Esophagus squamous epithelium (tissue), 5 donors: ENCODE measurements around the gene ADAT1. TPM values are rescaled to one million over a fixed set of nuclear protein-coding genes. Genes with fewer than 3 reads are reported as not detected.

Experiments used
- DNase-seq: peaks from one replicate; lab custom pipeline; 2025; lab: John Stamatoyannopoulos, UW
- H3K27ac ChIP-seq, 4 donors: fragments of 200-600 bp; sonication (generic); one replicate each; pipeline ENCODE4 v1.5.1; 2016 to 2019; ENCODE audit warnings: mild to moderate bottlenecking in 1 of 4
- H3K27me3 ChIP-seq, 4 donors: fragments of 200-600 bp; sonication (generic); 1 replicate in 3 of 4; 2 replicates in 1 of 4; pipeline versions ENCODE4 v1.5.1 to v1.6.0; 2017 to 2021; ENCODE audit warnings: antibody characterized with exemption in 1 of 4
- H3K36me3 ChIP-seq, 3 donors: fragments of 200-600 bp; sonication (generic); one replicate each; pipeline ENCODE4 v1.5.1; 2016 to 2019
- H3K4me1 ChIP-seq, 3 donors: fragments of 200-600 bp; sonication (generic); one replicate each; pipeline ENCODE4 v1.5.1; 2017 to 2019
- H3K4me3 ChIP-seq, 4 donors: fragments of 200-600 bp; sonication (generic); 1 replicate in 3 of 4; 2 replicates in 1 of 4; pipeline ENCODE4 v1.5.1; 2016 to 2019; ENCODE audit warnings: mild to moderate bottlenecking in 2 of 4, moderate library complexity in 1 of 4
- H3K9me3 ChIP-seq, 3 donors: fragments of 200-600 bp; sonication (generic); one replicate each; pipeline ENCODE4 v1.5.1; 2016 to 2019
- POLR2A ChIP-seq, 4 donors: fragments of 450-650 bp; IDR thresholded peaks; one replicate each; pipeline ENCODE4 v1.6.1; 2017; ENCODE audit warnings: antibody characterized with exemption in 4 of 4, mild to moderate bottlenecking in 4 of 4, moderate library complexity in 3 of 4
- whole genome bisulfite sequencing, 2 donors: methylation state at CpG; one replicate each; pipeline ENCODE4 v1.1.5; 2018; 5-methylcytosine and 5-hydroxymethylcytosine counted together
- intact Hi-C: fragments of 100-400 bp; cut with DNase I; formaldehyde crosslinking; loops from one replicate; pipeline ENCODE4 v1.15.0; 2022
- total RNA-seq, 4 donors: library from RNA; depleted of rRNA; stranded (reverse); fragments of >200 nt; gene quantifications; one replicate each; pipeline ENCODE4 v1.1.0, GENCODE V29; 2016
- TF ChIP-seq, protein P1 (sequence below), 6 experiments: fragments of 450-650 bp in 4 of 6; fragments of 200-600 bp in 2 of 6; sonication (generic) in 2 of 6; IDR thresholded peaks; one replicate each; pipeline ENCODE4 v1.5.1; 2016 to 2019; ENCODE audit warnings: antibody characterized with exemption in 6 of 6, mild to moderate bottlenecking in 4 of 6, moderate library complexity in 4 of 6
- donor health status: DM: yes; HTN: yes; CAD: no.

Gene ADAT1
- total RNA-seq, 4 donors from 2014 or later, result 17.9 to 35.2 (median 25.3) TPM

DNA sequence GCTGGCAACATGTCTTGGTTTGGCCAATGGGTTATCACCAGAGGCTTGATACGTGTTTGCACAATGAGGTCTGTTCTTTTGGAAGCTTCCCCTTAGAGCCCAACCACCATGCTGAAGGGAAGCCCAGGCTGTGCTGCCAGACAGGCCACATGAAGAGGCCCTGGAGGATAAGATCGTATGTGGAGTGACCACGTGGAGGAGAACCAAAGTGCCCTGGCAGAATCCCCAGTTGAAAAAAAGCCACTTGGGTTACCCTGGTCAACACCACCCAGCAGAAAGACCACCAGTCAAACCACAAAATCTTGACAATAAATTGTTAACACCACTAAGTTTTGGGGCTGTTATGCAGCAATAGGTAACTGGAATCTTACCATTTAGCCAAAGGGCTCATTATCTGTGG is 7.0 kb upstream of the ADAT1 start:
- no peaks in the 10 kb centered on the region for H3K9me3 ChIP-seq
- H3K27me3 ChIP-seq, result no peaks in the 10 kb centered on the region
- no peak for DNase-seq
- no peak for TF ChIP-seq POLR2A (IDR thresholded peaks at IDR 0.05)
- TF ChIP-seq, protein P1, sequence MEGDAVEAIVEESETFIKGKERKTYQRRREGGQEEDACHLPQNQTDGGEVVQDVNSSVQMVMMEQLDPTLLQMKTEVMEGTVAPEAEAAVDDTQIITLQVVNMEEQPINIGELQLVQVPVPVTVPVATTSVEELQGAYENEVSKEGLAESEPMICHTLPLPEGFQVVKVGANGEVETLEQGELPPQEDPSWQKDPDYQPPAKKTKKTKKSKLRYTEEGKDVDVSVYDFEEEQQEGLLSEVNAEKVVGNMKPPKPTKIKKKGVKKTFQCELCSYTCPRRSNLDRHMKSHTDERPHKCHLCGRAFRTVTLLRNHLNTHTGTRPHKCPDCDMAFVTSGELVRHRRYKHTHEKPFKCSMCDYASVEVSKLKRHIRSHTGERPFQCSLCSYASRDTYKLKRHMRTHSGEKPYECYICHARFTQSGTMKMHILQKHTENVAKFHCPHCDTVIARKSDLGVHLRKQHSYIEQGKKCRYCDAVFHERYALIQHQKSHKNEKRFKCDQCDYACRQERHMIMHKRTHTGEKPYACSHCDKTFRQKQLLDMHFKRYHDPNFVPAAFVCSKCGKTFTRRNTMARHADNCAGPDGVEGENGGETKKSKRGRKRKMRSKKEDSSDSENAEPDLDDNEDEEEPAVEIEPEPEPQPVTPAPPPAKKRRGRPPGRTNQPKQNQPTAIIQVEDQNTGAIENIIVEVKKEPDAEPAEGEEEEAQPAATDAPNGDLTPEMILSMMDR (IDR thresholded peaks at IDR 0.05), result no peak
- H3K4me1 ChIP-seq, result peaks cover 0 to 8% (median 0%) of the 10 kb centered on the region in 3 donors
- 84 to 85% methylated on average over 3 of the region's 3 CpGs for WGBS, 2 donors
- no peak overlapping the region for H3K4me3 ChIP-seq
- H3K36me3 ChIP-seq, result peaks cover 39 to 100% (median 78%) of the 10 kb centered on the region in 3 donors
- no peak overlapping the region for H3K27ac ChIP-seq
- intact Hi-C loops, result no loop called here

DNA sequence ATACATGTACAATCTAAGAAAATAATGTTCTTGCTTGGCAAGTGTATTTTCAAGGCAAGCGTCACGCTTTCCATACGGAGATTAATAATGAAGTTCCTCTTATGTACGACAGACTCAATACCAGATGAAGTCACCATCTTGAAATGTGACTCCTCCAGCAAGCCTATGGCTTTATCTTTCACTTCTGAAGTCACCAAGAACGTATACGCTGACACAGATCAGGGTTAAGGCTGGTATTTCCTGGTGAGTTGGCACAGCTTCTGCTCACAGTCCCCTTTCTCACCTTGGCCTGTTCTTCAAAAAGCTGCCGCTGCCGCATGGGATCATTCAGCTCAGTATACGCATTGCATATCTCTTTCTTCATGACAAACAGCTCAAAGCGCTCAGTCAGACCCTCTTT is 6.1 kb upstream of the ADAT1 start:
- peaks cover 35 to 91% (median 69%) of the 10 kb centered on the region in 3 donors for H3K36me3 ChIP-seq
- intact Hi-C loops, result no loop called here
- no peak for TF ChIP-seq POLR2A (IDR thresholded peaks at IDR 0.05)
- TF ChIP-seq, protein P1 (IDR thresholded peaks at IDR 0.05), result no peak

DNA sequence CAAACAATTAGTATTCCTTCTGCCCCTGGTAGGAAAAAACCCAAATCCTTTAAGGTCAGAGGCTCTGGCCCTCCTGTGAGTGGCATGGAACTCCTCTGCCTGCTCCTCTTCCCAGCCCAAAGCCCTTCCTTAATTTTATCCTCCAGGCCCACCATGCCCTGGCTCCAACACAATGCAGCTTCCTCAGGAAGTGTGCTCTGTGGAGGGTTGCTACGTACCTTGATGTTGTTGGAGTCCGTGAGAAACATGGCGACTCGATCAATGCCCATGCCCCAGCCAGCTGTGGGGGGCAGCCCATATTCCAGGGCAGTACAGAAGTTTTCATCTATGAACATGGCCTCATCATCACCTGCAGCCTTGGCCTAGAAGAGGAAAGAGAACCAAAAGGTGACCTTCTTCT is 5.3 kb upstream of the ADAT1 start:
- Histone ChIP-seq H3K27me3 (no peaks in the 10 kb centered on the region), H3K4me3 (no peak overlapping the region), H3K36me3 (peaks cover 27 to 83% (median 61%) of the 10 kb centered on the region in 3 donors), H3K27ac (no peak overlapping the region), H3K9me3 (no peaks in the 10 kb centered on the region), H3K4me1 (peaks cover 0 to 13% (median 3%) of the 10 kb centered on the region in 3 donors)
- intact Hi-C loops, result no loop called here
- WGBS, 2 donors, result 73 to 82% methylated on average over 4 of the region's 4 CpGs
- TF ChIP-seq POLR2A (IDR thresholded peaks at IDR 0.05), result no peak
- TF ChIP-seq, protein P1 (IDR thresholded peaks at IDR 0.05), result no peak
- DNase-seq, result no peak

More for the DNA sequence above, 6.1 kb upstream of the ADAT1 start:
- Histone ChIP-seq H3K4me3 (no peak overlapping the region), H3K27ac (no peak overlapping the region), H3K4me1 (peaks cover 0 to 8% (median 0%) of the 10 kb centered on the region in 3 donors), H3K27me3 (no peaks in the 10 kb centered on the region), H3K9me3 (no peaks in the 10 kb centered on the region)
- 89 to 94% methylated on average over 10 of the region's 10 CpGs for WGBS, 2 donors
- no peak for DNase-seq

DNA sequence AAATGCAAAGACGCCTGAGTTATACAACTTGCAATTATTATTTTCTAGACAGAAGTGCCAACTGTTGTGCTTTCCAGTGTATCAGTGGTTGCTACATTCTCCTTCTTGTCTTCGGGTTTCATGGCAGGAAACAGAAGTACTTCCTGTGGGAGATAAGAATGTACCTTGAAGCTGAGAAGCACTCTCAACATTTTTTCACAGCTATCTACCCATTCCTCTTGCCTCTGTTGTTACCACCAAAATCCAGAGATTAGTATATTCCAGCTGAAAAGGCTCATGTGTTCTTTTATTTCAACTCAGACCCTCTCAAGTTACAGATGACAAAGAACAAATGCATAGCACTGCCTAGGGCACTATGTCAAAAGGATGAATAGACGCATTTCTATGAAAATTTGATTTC is 4.8 kb upstream of the ADAT1 start:
- H3K36me3 ChIP-seq, result peaks cover 25 to 78% (median 58%) of the 10 kb centered on the region in 3 donors
- no peak for DNase-seq
- peak overlapping the region in 1 of 4 donors; percentile 19 for H3K27ac ChIP-seq
- no peak overlapping the region for H3K4me3 ChIP-seq
- intact Hi-C loops, result no loop called here
- H3K27me3 ChIP-seq, result no peaks in the 10 kb centered on the region
- 46 to 61% methylated on average over 3 of the region's 3 CpGs for WGBS, 2 donors
- no peaks in the 10 kb centered on the region for H3K9me3 ChIP-seq
- TF ChIP-seq, protein P1 (IDR thresholded peaks at IDR 0.05), result no peak
- TF ChIP-seq POLR2A (IDR thresholded peaks at IDR 0.05), result no peak
- peaks cover 0 to 13% (median 3%) of the 10 kb centered on the region in 3 donors for H3K4me1 ChIP-seq

DNA sequence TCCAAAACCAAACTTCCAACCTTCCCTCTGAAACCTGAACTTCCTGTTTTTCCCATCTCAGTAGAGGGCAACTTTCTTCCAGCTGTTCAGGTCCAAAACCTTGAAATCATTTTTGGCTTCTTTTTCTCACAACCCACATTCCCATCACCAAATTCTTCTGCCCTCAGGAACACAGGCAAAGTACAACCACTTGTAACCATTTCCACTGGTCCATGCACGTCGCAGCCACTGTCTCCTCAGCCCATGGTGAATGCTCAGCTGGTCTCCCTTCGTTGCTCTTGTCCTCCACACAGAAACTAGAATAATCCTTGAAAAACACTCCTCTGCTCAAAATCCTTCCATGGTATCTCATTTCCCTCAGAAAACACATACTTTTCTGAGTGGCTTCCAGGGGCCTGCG is 3.7 kb upstream of the ADAT1 start:
- WGBS, 2 donors, result 87 to 93% methylated on average over 4 of the region's 4 CpGs
- Histone ChIP-seq H3K27me3 (no peaks in the 10 kb centered on the region), H3K4me1 (peaks cover 7 to 23% (median 10%) of the 10 kb centered on the region in 3 donors), H3K4me3 (no peak overlapping the region), H3K36me3 (peaks cover 22 to 67% (median 48%) of the 10 kb centered on the region in 3 donors), H3K27ac (no peak overlapping the region), H3K9me3 (no peaks in the 10 kb centered on the region)
- intact Hi-C loops, result no loop called here
- DNase-seq, result no peak
- TF ChIP-seq POLR2A (IDR thresholded peaks at IDR 0.05), result no peak
- TF ChIP-seq, protein P1 (IDR thresholded peaks at IDR 0.05), result no peak
